ENCODE measurements around the gene SCN2A.

The SCN2A gene

DNA sequence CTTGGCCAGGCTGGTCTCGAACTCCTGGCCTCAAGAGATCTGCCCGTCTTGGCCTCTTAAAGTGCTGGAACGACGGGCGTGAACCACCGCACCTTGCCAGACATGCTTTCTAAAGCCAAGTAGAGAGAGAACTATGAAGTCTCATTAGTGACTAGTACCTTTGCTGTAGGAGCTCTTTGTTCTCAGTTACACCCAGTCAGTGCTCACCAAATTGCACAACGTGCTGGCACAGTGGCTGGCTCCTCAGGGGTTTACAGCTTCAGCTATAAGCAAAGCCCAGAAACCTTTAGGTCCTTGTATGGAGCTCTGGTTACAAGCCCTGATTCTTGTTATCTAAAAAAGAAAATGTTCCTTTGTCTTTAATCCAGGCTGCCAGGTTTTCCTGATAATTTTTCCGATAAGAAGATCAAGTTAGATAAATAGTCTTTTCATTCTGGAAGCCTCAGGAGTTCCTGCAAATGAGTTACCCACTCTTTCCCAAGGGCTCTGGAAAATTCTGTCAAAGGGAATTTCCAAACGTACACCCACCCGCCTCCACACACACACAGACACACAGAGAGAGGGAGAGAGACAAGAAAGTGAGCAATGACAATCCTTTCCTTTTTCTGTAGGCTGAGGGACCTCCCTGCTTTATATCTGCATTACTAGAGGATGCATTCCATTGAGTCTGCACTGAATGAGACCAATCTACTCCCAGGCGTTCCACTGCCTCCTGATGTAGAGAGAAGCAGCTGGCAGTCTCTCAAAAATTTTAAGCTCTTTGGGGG is 130.1 kb downstream of the SCN2A start:
- no peak for TF ChIP-seq CTCF (IDR thresholded peaks at IDR 0.05; ENCODE audit: control extremely low read depth, extremely low read depth, low read depth, missing control alignments)
- POLR2A ChIA-PET = no interaction called here
- no peak for DNase-seq (ENCODE audit: extremely low spot score)
- CTCF ChIA-PET = interaction anchor here (1.3 to 1.4 kb wide), 2 partner anchors 13 to 31 kb away, joined by 3 read pairs; no protein-coding TSS in a partner anchor

- TF ChIP-seq CTCF (IDR thresholded peaks at IDR 0.05; ENCODE audit: control extremely low read depth, extremely low read depth, low read depth, missing control alignments) = no peak
- ChIA-PET POLR2A (no interaction called here), CTCF (interaction anchor here (1.3 to 1.4 kb wide), 2 partner anchors 13 to 31 kb away, joined by 3 read pairs; no protein-coding TSS in a partner anchor)
- no peak for DNase-seq (ENCODE audit: extremely low spot score)
These were observed 130.7 kb downstream of the SCN2A start for GRCh38 chr2:165369898-165370296.

DNA sequence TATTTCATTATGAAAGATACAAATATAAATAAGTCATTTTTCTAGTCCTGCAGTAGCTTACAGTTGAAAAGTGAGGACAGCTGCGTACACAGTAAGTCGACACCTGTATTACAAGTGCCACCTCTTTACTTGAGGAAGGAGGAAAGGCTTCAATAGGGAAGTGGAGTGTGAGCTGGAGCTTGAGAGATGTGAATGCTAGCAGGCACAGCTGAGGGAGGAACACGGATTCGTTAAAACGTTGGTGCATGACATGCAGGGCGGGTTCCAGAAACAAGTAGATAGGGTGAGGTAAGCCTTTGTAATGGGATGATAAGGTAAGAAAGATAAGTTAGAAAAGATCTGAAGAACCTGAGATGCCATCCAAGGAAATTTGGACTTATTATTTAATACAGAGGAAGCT is 132.1 kb downstream of the SCN2A start:
- TF ChIP-seq CTCF (IDR thresholded peaks at IDR 0.05; ENCODE audit: control extremely low read depth, extremely low read depth, low read depth, missing control alignments) = no peak
- DNase-seq (ENCODE audit: extremely low spot score) = no peak
- ChIA-PET CTCF (no interaction called here), POLR2A (no interaction called here)

- ChIA-PET CTCF (interaction anchor here (1.0 to 1.7 kb wide), 5 partner anchors 8 to 25 kb away, joined by 3 to 6 read pairs (median 4); no protein-coding TSS in a partner anchor), POLR2A (no interaction called here)
- DNase-seq (ENCODE audit: extremely low spot score) = no peak
- TF ChIP-seq CTCF (IDR thresholded peaks at IDR 0.05; ENCODE audit: control extremely low read depth, extremely low read depth, low read depth, missing control alignments) = no peak
These were observed 134.2 kb downstream of the SCN2A start for GRCh38 chr2:165373278-165374010.

GRCh38 chr2:165376571-165376975 is 137.4 kb downstream of the SCN2A start:
- no peak for TF ChIP-seq CTCF (IDR thresholded peaks at IDR 0.05; ENCODE audit: control extremely low read depth, extremely low read depth, low read depth, missing control alignments)
- DNase-seq (ENCODE audit: extremely low spot score) = no peak
- POLR2A ChIA-PET = no interaction called here
- CTCF ChIA-PET = no interaction called here

DNA sequence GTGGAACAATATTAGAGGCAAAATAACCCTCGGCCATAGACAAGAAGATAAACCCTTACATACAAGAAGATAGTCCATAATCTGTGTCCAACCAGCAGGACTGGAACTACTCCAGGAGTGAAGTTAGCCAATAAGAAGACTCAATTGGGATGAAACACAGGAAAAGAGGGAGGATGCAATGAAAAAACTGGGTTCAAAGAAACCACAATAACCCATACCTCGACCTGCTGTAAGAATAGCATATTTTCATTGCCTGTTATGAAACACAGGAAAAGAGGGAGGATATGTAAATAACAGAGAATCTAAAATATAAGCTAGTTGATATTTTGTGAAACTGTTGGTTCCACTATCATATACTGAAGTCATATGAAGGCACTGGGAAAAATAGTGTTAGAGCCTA is 143.1 kb downstream of the SCN2A start:
- no peak for DNase-seq (ENCODE audit: extremely low spot score)
- ChIA-PET CTCF (interaction anchor here (1.0 to 1.7 kb wide), 5 partner anchors 9 to 407 kb away, joined by 3 to 6 read pairs (median 4); no protein-coding TSS in a partner anchor), POLR2A (no interaction called here)
- no peak for TF ChIP-seq CTCF (IDR thresholded peaks at IDR 0.05; ENCODE audit: control extremely low read depth, extremely low read depth, low read depth, missing control alignments)

Measured in GM10248 (cell line).